ENCODE results near the gene CD33.
"Not testable (repeated sequence)": the region's sequence is repeated elsewhere in the genome, so short reads cannot be mapped to it uniquely, and the experiment has no call there.

CD33 gene

DNA sequence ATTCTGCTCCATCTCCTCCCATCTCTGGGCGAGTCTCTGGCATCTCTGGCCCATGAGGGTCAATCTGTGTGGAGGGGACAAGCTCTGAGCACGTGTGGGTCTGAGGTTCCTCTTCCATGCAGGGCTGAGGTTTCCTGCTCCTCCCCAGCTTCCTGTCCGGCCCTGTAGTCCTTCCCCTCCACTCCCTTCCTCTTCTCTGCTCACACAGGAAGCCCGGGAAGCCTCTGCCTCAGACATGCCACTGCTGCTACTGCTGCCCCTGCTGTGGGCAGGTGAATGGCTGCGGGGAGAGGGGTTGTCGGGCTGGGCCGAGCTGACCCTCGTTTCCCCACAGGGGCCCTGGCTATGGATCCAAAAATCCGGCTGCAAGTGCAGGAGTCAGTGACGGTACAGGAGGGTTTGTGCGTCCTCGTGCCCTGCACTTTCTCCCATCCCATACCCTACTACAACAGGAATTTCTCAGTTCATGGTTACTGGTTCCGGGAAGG, 14.0 kb upstream of the CD33 start:
- DNase-seq: not testable (repeated sequence)

DNA sequence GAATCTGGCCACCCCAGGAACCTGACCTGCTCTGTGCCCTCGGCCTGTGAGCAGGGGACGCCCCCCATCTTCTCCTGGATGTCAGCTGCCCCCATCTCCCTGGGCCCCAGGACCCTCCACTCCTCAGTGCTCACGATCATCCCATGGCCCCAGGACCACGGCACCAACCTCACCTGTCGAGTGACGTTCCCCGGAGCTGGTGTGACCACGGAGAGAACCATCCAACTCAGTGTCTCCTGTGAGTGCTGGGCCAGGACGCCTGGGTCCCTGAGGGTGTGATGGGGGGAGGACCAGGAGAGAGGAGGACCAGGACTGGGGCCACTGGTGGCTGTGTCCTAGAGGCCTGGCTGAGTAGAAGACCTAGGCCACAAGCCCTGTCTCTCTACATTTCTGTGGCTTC, 13.0 kb upstream of the CD33 start:
- DNase-seq: no peak

DNA sequence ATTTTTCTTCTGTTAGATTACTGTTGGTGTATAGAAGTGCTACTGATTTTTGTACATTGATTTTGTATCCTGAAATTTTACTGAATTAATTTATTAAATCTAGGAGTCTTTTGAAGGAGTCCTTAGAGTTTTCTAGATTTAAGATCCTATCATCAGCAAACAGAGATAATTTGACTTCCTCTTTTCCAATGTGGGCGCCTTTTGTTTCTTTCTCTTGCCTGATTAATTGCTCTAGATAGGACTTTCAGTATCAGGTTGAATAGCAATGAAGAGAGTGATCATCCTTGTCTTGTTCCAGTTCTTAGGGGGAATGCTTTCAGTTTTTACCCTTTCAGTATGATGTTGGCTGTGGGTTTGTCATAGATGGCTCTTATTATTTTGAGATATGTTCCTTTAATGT, 5.6 kb upstream of the CD33 start:
- no peak for DNase-seq

DNA sequence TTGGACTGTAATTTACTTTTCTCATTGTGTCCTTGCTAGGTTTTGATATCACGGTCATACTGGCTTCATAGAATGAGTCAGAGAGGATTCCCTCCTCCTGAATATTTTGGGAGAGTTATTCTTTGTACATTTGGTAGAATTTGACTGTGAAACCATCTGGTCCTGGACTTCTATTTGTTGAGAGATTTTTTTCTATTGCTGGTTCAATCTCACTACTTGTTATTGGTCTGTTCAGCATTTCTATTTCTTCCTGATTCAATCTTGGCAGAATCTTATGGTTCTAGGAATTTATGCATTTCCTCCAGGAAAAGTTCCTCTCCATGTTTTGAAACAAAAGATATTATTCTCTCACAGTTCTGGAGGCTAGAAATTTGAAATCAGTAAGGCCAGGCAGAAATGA, 4.9 kb upstream of the CD33 start:
- no peak for DNase-seq

DNA sequence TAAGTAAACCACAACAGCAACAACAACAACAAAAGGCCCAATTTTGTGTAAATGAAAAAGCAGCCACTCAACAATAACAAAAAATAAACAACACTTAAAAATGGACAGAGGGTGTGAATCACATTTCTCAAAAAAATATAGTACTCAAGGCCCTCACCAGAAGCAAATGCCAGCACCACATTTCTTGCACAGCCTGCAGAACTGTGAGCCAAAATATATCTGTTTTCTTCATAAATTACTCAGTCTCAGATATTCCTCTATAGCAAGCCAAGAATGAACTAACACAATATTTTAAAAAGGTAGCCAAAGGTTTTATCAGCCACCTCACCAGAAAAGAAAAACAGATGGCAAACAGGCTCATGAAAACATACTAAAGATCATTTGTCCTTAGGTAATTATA, 3.9 kb upstream of the CD33 start:
- no peak for DNase-seq

DNA sequence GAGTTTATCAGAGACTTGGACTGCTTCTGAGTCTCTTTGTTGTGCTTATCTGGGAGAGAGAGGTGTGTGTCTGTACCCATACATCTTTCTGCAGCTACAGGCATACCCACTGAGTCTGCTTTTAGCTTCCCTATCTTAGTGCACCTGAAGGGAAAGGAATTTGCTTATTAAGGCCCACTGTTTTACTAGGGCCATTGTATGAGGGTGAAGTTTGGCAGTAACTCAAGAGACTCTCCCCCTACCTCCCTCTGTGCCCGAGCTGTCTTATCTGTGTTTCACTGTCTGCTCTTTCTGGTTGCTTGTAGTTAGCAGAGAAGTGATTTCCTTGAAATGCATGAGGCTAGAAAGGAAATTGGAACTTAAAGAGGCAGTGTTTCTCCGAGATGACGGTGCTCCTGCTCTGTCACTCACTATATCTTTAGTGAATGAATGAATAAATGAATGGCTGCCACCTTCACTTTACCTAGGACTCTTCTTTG, 678 bp upstream of the CD33 start:
- DNase-seq: no peak

DNA sequence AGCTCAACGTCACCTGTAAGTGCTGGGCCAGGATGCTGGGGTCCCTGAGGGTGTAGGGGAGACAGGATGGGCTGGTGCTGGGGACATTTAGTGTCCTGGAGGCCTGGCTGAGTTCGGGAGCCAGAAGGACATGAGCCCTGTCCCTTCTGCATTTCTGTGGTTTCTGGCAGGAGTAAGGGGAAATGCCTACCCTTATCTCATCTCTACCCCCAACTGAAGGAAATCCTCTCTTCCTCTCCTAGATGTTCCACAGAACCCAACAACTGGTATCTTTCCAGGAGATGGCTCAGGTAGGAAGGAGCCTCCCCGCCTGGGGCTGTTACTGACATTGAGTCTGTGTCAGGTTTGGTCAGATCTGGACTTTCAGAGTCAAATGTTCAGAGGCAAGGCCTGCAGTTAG, 1.2 kb downstream of the CD33 start:
- no peak for DNase-seq

DNA sequence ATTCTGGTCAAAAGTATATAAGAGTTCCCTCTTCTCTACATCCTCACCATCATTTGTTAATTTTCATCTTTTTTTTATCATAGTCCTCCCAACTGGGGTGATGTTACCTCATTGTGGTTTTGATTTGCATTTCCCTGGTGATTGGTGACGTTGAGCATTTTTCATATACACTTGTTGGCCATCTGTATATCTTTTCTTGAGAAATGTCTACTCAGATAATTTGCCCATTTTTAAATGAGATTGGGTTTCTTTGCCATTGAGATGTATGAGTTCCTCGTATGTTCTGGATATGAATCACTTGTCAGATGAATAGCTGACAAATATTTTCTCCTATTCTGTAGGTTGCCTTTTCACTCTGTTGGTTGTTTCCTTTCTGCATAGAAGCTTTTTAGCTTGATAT, 2.4 kb downstream of the CD33 start:
- DNase-seq: no peak

DNA sequence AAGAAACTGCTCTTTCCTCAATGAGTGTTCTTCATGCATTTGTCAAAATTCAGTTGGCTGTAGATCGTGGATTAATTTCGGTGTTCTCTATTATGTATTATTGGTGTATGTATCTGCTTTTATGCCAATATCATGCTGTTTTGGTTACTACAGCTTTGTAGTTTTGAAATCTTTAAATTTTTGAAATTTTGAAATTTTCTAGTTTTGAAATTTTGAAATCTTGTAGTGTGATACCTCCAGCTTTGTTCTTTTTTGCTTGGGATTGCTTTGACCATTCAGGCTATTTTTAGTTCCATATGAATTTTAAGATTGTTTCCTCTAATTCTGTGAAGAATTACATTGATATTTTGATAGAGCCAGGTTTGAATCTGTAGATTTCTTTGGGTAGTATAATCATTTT, 3.1 kb downstream of the CD33 start:
- no peak for DNase-seq

DNA sequence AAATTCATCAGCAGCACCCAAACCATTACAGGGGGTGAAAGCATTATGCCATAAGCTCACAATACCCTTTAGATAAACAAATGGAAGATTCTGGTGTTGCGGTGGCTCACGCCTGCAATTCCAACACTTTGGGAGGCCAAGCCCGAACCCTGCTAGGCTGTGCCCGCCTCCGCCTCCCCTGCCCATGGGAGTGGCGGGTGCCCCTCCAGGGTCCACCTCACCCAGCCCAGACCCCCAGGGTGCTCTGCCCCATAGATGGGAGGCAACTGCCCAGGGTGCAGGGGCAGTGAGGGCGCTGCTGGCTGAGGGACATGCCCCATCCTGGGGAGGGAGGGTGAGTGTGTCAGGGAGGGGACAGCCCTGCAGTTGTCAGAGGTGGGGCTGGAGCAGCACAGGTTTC, 16.0 kb downstream of the CD33 start:
- no peak for DNase-seq

DNA sequence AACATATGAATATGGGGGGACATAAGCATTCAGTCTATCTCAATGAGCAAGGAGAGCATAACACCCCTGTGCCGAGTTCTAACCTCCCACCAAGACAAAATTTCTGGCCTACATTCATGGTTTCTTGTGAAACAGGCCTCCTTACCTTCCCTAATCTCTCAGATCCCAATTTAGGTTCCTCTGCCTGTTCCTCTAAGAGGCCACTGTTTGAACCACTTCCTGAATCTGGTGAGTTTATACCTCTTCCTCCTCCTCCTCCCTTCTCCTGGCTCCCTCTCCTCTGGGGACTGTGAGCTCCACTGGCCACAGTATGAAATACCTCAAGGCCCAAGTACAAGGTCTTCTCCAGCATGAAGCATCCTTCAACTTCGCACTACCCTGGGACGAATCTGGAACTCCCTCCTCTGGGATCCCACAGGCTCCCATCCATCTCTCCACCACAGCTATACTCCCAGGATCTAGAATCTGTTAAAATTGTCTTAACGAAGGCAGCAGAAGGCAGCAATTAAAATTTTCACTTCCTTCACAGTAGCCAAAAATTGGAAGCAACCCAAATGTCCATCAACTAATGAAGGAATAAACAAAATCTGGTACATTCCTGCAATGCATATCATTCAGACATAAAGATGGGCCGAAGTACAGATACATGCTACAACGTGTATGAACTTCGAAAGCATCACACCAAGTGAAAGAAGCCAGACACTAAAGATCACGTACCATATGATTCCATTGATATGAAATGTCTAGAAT, 18.2 kb downstream of the CD33 start:
- no peak for DNase-seq

DNA sequence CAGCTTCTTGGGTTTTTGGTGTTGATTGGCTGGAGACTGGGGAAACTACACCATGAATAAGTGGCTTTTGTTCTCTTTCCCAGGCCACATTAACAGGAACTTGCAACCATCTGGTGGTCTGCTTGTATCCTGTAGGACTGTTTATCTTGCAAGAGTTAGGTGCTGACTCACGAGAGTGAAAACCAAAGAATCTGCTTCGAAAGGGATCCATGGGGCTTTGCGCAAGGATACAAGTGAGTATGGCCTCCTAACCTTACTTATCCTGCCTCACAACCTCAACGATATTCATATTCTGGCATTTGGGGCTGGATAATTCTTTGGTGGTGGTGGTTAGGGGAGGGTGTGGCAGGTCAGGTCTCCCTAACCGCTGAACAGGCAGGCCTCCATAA, 21.3 kb downstream of the CD33 start:
- DNase-seq: no peak

DNA sequence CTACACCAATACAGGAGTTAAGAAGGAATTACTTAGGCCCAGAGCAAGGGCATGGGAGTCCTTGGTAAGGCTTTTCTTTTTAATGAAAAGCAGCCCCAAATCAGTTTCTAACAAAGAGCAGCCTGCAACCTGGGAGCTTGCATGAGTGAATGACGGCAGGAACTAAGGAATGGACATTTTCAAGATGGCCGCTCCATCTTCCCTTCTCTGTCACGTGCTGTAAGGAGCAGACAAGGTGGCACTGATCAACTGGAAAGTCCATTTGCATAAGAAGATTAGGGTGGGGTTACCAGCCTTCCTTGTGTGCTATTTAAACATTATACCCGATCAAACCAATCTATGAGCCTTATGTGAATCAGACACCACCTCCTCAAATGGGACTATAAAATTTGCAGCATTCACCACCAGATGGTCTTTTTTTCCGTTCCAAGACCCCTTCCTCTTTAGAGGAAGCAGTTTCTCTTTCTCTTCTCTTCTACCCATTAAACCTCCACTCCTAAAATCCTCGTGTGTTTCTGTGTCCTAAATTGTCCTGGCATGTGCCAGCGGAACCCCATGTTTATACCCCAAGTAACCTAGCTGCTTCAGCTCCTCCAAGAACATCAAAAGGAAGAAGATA, 23.2 kb downstream of the CD33 start:
- no peak for DNase-seq

DNA sequence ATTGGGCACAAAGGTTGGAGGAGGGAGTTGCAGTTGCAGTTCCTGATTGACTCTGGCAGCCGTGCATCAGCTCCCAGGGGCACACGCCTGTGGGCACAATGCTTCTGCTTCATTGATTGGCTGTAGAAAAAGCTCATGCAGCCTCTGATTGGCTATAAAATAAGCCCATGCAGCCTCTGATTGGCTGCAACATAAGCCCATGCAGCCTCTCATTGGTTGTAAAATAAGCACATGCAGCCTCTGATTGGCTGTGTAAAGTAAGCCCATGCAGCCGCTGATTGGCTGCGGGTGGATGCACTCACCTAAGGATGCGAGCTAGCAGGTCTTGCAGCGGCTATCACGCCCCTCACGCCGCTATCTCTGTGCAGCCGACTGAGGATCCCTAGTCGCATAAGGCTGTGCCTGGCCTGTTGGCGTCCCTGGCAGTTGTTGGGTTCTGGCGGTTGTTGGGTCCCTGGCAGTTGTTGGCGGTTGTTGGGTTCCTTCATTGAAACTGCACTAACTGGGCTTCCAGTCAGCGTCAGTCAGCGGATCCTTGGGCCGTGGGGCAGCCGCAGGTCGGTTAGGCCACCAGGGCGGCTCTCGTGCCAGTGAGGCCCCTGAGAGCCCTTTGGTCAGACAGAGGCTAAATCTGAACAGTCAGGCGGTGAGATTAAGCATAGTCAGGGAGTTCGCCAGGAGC, 26.0 kb downstream of the CD33 start, which contains the start of gene SIGLECL1:
SIGLECL1 (plus strand) TSS at position 295 of the 682 bp plus-strand sequence. CDS start 12,993 bp downstream, outside the sequence.
- DNase-seq: no peak

DNA sequence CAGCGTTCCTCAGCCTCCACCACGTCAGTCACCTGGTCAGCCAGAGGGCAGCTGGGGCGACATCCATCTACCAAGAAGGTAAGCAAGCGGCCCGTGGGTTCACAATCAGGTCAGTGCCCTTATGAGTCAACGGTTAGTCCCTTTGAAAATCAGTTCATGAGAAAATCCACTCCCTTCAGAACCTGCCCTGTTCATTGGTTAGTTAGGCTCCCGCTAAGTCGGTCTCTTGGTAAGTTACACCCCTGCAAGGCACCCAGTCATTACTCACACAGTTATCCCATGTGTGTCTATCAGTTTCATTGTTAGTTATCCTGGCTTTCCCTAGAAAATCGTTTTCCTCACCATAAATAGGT, 26.6 kb downstream of the CD33 start:
- no peak for DNase-seq

DNA sequence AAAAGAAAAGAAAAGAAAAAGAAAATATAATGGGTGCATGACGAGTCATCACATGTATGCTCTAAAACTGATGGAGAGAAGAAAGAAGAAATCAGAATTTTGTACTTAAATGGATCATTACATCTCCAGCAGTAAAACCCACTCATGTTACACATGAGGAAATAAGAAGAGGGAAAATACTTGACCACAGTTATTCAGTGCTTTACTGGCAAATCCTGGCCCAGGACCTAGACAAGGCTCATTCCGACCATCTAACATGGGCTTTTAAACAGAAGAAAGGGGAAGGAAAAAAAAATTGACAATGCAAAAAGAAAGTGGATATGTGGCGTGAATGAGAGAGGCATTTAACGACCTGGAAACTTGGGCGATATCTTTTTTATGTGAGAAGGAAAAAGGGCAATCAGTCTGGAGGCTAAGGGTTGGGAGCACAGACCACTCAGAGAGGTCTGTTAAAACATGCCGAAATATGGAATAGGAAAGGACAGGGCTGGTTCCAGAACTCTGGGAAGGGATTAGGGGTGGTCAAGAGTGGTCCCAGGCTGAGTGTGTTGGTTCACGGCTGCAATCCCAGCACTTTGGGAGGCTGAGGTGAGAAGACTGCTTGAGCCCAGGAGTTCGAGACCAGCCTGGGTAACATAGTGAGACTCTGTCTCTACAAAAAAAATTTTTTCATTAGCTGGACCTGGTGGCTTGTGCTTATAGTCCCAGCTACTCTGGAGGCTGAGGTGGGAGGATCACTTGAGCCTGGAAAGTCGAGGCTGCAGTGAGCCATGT, 27.6 kb downstream of the CD33 start:
- DNase-seq: no peak

DNA sequence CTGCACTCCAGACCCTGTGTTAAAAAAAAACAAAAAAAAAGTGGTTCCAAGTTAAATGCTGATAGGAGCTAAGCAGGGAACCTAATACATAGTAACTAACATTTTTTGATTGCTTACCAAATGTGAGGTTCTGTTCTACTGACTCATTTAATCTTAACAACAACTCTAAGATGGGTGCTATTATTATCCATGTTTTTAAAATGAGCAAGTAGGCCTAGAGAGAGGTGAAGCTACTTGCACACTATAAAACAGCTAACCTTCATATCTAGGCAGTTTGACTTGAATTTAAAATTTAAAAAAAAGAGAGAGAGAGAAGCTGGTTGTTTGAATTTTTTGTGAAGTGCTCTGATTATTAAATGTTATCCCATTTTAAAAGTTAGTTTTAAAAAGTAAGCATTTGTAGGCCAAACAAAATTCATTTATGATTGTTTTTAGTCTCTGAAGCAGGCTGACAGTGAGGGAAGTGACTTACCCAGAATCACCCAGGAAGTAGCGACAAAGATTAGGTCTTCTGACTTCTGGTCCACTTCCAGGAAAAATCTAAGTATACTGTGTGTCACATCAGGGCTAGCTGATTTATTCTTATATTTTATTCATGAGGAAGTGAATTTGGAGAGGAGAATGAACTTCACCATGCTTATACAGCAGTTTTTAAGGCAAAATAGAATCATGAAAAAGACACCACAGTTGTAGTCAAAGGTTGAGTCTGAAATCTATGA, 28.4 kb downstream of the CD33 start:
- no peak for DNase-seq

DNA sequence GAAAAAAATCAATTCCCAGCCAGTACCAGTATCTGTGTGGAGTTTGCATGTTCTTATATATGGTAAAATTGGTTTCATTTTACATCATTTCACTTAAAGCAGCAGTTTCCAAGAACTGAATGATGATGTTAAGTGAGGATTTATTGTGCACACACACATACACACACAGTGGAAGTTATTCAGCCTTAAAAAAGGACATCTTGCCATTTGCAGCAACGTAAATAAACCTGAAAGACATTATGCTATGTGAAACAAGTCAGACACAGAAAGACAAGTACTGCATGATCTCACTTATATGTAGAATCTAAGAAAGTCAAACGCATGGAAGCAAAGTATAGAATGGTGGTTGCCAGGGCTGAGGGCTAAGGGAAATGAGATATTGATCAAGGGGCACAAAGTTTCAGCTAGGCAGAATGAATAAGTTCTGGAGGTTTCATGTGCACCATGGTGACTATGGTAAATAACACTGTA, 31.3 kb downstream of the CD33 start:
- no peak for DNase-seq

DNA sequence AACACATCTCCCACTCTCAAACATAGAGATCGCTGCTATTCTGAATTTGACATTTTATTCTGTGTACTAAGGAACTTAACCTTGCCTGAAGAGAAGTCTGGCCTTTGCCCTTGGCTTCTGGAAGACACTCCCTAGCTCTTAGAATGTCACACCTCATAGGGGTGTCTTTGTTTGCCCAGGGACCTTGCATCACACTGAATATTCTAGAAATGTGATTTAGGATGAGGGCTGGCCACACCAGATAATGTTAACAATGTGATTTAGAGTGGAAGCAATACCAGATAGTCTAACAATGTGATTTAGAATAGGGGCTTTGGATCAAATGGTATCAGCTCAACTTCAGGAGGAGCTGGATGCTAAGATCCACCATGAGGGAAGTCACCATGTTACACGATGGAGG, 32.6 kb downstream of the CD33 start:
- DNase-seq: no peak

DNA sequence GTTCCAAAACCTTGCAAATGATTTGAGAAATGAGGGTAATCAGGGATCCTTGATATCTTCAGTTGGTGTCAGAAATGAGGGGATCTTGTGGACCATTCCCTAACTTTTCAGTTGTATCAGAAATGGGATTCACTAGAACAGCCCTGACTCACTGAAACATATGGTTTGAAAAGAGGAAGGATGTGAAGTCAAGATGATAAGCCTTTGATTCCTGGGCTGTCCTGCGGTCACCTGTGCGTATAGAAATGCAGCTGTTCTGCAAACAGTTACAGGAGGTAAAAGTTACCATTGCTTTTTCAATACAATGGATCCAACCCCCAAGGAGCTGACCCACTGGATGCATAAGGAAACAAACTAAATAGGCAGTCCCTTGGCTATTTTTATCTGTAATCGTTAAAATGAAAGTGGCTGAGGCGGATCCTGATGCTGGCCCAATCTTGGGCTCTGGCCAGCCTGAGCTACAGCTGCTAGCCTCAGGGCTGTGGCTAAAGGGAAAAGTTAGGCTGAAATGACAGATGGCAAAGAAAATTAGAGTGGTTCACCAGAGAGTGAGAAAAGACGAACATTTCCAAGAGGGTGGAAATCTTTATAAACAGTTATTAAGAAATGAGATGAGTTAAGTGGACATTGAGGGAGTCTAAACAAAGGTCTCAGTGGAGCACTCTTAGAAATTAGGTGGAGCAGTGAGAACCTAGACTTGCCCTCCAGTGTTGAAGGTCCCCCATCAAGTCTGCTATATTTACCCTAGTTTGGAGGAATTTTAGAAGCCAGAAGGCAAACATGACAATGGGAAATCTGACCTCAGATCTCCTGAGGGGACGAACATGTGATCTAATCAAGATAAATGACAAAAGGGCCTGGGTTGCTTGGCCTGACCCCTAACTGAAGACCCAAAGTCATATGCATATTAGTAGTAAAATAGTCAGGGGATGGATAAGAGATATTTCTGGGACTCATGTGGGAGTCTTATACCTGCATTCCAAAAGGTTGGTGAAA, 33.6 kb downstream of the CD33 start:
- no peak for DNase-seq

All from NCI-H1105 treated with DMSO at 0.1 percent for 48 hours (cell line).